ENCODE measurements around the gene GRWD1.

GRWD1 gene

GRCh38 chr19:48398375-48399235 is 47.2 kb upstream of the GRWD1 start:
- H3K27me3 ChIP-seq (replicated peaks; ENCODE audit: control insufficient read depth, insufficient read depth, low read length), result peaks cover 2% of the 10 kb centered on the region
- DNase-seq (ENCODE audit: extremely low read depth, insufficient read length), result peak; percentile 91
- TF ChIP-seq CTCF (IDR thresholded peaks at IDR 0.05; ENCODE audit: insufficient read depth, low read length, poor library complexity, severe bottlenecking), result no peak
- no peaks in the 10 kb centered on the region for H3K36me3 ChIP-seq (ENCODE audit: control insufficient read depth, insufficient read depth, low read length)
- peak overlapping the region; percentile 51 for H3K4me3 ChIP-seq (replicated peaks; ENCODE audit: low read depth, low read length)

- TF ChIP-seq CTCF (IDR thresholded peaks at IDR 0.05; ENCODE audit: insufficient read depth, low read length, poor library complexity, severe bottlenecking), result no peak
- no peak for DNase-seq (ENCODE audit: extremely low read depth, insufficient read length)
- Histone ChIP-seq H3K36me3 (ENCODE audit: control insufficient read depth, insufficient read depth, low read length) (no peaks in the 10 kb centered on the region), H3K27me3 (replicated peaks; ENCODE audit: control insufficient read depth, insufficient read depth, low read length) (no peaks in the 10 kb centered on the region; the same call in none of the 2 replicates), H3K4me3 (replicated peaks; ENCODE audit: low read depth, low read length) (no peak overlapping the region)
These were observed 45.6 kb upstream of the GRWD1 start for GRCh38 chr19:48400018-48400742.

- Histone ChIP-seq H3K27me3 (replicated peaks; ENCODE audit: control insufficient read depth, insufficient read depth, low read length) (no peaks in the 10 kb centered on the region; the same call in 1 of the 2 replicates), H3K4me3 (replicated peaks; ENCODE audit: low read depth, low read length) (no peak overlapping the region), H3K36me3 (ENCODE audit: control insufficient read depth, insufficient read depth, low read length) (no peaks in the 10 kb centered on the region)
- DNase-seq (ENCODE audit: extremely low read depth, insufficient read length), result no peak
- TF ChIP-seq CTCF (IDR thresholded peaks at IDR 0.05; ENCODE audit: insufficient read depth, low read length, poor library complexity, severe bottlenecking), result no peak
These were observed 44.5 kb upstream of the GRWD1 start for GRCh38 chr19:48401287-48401686.

GRCh38 chr19:48403606-48404005 is 42.2 kb upstream of the GRWD1 start:
- H3K4me3 ChIP-seq (replicated peaks; ENCODE audit: low read depth, low read length), result no peak overlapping the region
- no peak for TF ChIP-seq CTCF (IDR thresholded peaks at IDR 0.05; ENCODE audit: insufficient read depth, low read length, poor library complexity, severe bottlenecking)
- no peak for DNase-seq (ENCODE audit: extremely low read depth, insufficient read length)
- no peaks in the 10 kb centered on the region for H3K27me3 ChIP-seq (replicated peaks; ENCODE audit: control insufficient read depth, insufficient read depth, low read length)
- H3K36me3 ChIP-seq (ENCODE audit: control insufficient read depth, insufficient read depth, low read length), result no peaks in the 10 kb centered on the region

GRCh38 chr19:48405010-48405659 is 40.6 kb upstream of the GRWD1 start:
- no peaks in the 10 kb centered on the region for H3K27me3 ChIP-seq (replicated peaks; ENCODE audit: control insufficient read depth, insufficient read depth, low read length)
- no peak for TF ChIP-seq CTCF (IDR thresholded peaks at IDR 0.05; ENCODE audit: insufficient read depth, low read length, poor library complexity, severe bottlenecking)
- no peak for DNase-seq (ENCODE audit: extremely low read depth, insufficient read length)
- no peaks in the 10 kb centered on the region for H3K36me3 ChIP-seq (ENCODE audit: control insufficient read depth, insufficient read depth, low read length)
- no peak overlapping the region for H3K4me3 ChIP-seq (replicated peaks; ENCODE audit: low read depth, low read length)

All from GM06990 (cell line).